T-cell (primary cell): ENCODE measurements around the gene CHTF18. TPM values are rescaled to one million over a fixed set of nuclear protein-coding genes. Genes with fewer than 3 reads are reported as not detected.
"Not testable (repeated sequence)": the region's sequence is repeated elsewhere in the genome, so short reads cannot be mapped to it uniquely, and the experiment has no call there.

ENCODE experiments used
- ATAC-seq, 4 experiments: fragments of 200-7000 bp in 3 of 4; fragments of 150-1000 bp in 1 of 4; cut with Tn5 transposase; replicated peaks in 1 of 4; 1 replicate in 3 of 4; 2 replicates in 1 of 4; pipeline ENCODE4 v1.10.0; 2021; ENCODE audit warnings: moderate library complexity in 3 of 4, mild to moderate bottlenecking in 2 of 4, moderate number of reproducible peaks in 1 of 4
- CTCF ChIA-PET, 2 donors: fragments of 300-600 bp; sonication (Branson Sonifier 250); formaldehyde crosslinking; loops; one replicate each; lab custom pipeline; 2022; ENCODE audit warnings: antibody characterized with exemption in 2 of 2; lab: Charles Lee
- POLR2A ChIA-PET, 2 donors: fragments of 300-600 bp; sonication (Branson Sonifier 250); formaldehyde crosslinking; loops; one replicate each; lab custom pipeline; 2022; ENCODE audit warnings: antibody characterized with exemption in 2 of 2; lab: Charles Lee
- DNase-seq, 35 experiments: peaks; one replicate each; pipeline versions ENCODE4 v3.0.0 to v3.0.0-alpha.2; 2013 to 2023
- H3K27ac ChIP-seq: one replicate; pipeline ENCODE4 v1.5.1; 2013; ENCODE audit warnings: low read length
- H3K27me3 ChIP-seq, 2 experiments: replicated peaks in 1 of 2; 1 replicate in 1 of 2; 2 replicates in 1 of 2; pipeline versions ENCODE4 v1.6.1 to v1.7.0; 2013; ENCODE audit warnings: low read length in 1 of 2, mixed read lengths in 1 of 2; ENCODE audit not compliant: control insufficient read depth in 2 of 2, insufficient read depth in 2 of 2; ENCODE audit errors: extremely low read depth in 1 of 2
- H3K36me3 ChIP-seq, 2 donors: 1 replicate in 1 of 2; 2 replicates in 1 of 2; pipeline versions ENCODE4 v1.6.1 to v1.7.0; 2013; ENCODE audit warnings: low read length in 1 of 2; ENCODE audit not compliant: control insufficient read depth in 2 of 2, insufficient read depth in 1 of 2; ENCODE audit errors: extremely low read depth in 1 of 2
- H3K4me1 ChIP-seq, 2 experiments: 1 replicate in 1 of 2; 2 replicates in 1 of 2; pipeline versions ENCODE4 v1.6.1 to v1.7.0; 2013; ENCODE audit warnings: low read length in 2 of 2, mixed read lengths in 1 of 2; ENCODE audit not compliant: insufficient read depth in 2 of 2, control insufficient read depth in 1 of 2; ENCODE audit errors: extremely low read depth in 1 of 2
- H3K4me3 ChIP-seq, 2 donors: 1 replicate in 1 of 2; 2 replicates in 1 of 2; pipeline versions ENCODE4 v1.5.1 to v1.7.0; 2013; ENCODE audit warnings: mild to moderate bottlenecking in 2 of 2, low read length in 1 of 2, moderate library complexity in 1 of 2; ENCODE audit not compliant: control insufficient read depth in 1 of 2; ENCODE audit errors: extremely low read depth in 1 of 2
- H3K9me3 ChIP-seq: 2 replicates; pipeline ENCODE4 v1.7.0; 2013
- H3K27ac Mint-ChIP-seq, 2 donors: one replicate each; pipeline ENCODE4 v1.8.0; 2020 to 2021; ENCODE audit warnings: mild to moderate bottlenecking in 2 of 2, mixed read lengths in 2 of 2
- H3K27me3 Mint-ChIP-seq, 2 donors: one replicate each; pipeline ENCODE4 v1.8.0; 2021 to 2022; ENCODE audit warnings: mixed read lengths in 2 of 2
- H3K36me3 Mint-ChIP-seq: one replicate; pipeline ENCODE4 v1.8.0; 2021; ENCODE audit warnings: mixed read lengths
- H3K4me1 Mint-ChIP-seq, 3 donors: one replicate each; pipeline ENCODE4 v1.8.0; 2020 to 2022; ENCODE audit warnings: mixed read lengths in 3 of 3, mild to moderate bottlenecking in 1 of 3
- H3K4me3 Mint-ChIP-seq, 3 donors: one replicate each; pipeline ENCODE4 v1.8.0; 2020 to 2022; ENCODE audit warnings: mild to moderate bottlenecking in 3 of 3, mixed read lengths in 3 of 3, moderate library complexity in 3 of 3
- H3K9me3 Mint-ChIP-seq, 3 donors: one replicate each; pipeline ENCODE4 v1.8.0; 2020 to 2022; ENCODE audit warnings: mixed read lengths in 3 of 3
- WGBS: methylation state at CpG from one replicate; pipeline ENCODE4 v1.1.5; 2013; ENCODE audit warnings: missing lambda C conversion rate; ENCODE audit not compliant: insufficient coverage; 5-methylcytosine and 5-hydroxymethylcytosine counted together
- total RNA-seq, 35 experiments: library from RNA in 6 of 35; stranded (reverse) in 6 of 35; fragments of 120-200 nt in 1 of 35; gene quantifications; one replicate each; pipeline versions ENCODE4 v1.2.1 to v1.2.4 and lab custom pipeline; 2013 to 2026

The CHTF18 gene
- total RNA-seq, 5 donors from 2014 or later (not counting 1 experiment from before 2014, with no cell fraction given), result 29.6 to 73.2 (median 49.5) TPM

DNA sequence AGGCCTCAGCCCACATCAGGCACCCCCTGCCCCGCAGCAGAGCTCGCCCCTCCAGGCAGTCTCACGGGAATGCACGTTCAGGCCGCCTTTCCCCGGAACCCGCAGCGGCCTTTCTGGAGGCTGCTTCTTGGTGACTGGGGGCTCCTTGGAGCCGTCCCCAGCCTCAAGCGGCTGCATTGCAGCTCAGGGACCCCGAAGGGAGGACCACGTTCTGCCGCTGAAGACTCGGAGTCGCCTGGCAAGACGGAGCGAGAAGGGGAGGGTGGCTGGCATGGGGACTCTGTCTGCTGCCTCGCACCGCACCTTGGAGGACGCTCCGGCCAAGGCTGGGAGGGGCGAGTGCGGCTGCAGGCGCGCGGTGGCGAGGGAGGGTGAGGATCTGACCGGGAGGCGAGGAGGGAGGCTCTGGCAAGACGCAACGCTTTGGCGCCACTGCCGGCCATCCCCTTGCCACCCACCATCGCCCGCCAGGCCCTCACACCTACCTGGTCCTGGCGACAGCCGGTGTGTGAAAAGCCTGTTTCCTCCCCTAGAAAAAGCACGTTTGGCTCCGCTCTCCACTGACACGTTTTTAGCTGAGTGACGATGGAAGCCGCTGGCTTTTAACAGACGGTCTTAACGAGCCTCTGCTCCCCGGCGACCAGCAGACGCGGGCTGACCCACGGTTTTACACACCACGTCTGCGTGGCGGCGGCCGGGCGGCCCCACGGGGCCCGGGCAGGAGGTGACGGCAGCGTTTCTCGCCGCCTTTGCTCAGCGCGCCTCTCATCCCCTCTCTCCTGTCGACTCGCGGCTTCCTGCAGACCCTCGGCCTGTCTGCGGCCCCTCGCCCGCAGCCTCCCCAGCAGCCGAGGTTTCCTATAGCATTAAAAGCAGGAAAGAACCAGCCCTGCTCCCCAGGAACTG lies 28.8 kb downstream of the CHTF18 start:
- no peaks in the 10 kb centered on the region for H3K36me3 ChIP-seq
- ChIA-PET CTCF (interaction anchor here in 1 of 2 donors (0.6 kb wide), 1 partner anchor 759 kb away, joined by 7 read pairs; no protein-coding TSS in a partner anchor), POLR2A (no interaction called here)
- no peak overlapping the region for H3K27ac ChIP-seq
- peaks cover 0 to 84% of the 10 kb centered on the region in 2 experiments for H3K27me3 ChIP-seq
- H3K9me3 ChIP-seq, result no peaks in the 10 kb centered on the region
- H3K4me1 ChIP-seq, result peaks cover 8 to 15% of the 10 kb centered on the region in 2 experiments
- Mint-ChIP-seq H3K4me1 (peaks cover 9 to 16% (median 16%) of the 10 kb centered on the region in 3 donors), H3K4me3 (no peak overlapping the region), H3K36me3 (peaks cover 3% of the 10 kb centered on the region), H3K27me3 (peaks cover 8 to 33% of the 10 kb centered on the region in 2 donors), H3K27ac (no peak overlapping the region), H3K9me3 (no peaks in the 10 kb centered on the region)
- DNase-seq, result no peak
- WGBS, result 65% methylated on average over 69 of the region's 71 CpGs
- H3K4me3 ChIP-seq, result peak overlapping the region in 1 of 2 donors; percentile 20
- no peak for ATAC-seq

DNA sequence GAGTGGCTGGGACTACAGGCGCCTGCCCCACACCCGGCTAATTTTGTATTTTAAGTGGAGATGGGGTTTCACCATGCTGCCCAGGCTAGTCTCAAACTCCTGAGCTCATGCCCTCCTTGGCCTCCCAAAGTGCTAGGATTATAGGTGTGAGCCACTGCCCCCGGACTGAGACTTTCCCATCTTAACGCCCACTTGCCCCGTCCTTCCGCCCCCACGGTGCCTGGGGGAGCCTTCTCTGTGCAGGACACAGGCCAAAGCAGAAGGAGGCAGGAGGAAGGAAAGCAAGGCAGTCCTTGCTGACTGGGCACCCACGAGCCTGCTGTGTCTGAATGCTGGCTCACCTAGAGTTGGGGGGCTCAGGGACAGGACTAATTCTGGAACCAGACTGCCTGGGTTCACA lies 29.7 kb downstream of the CHTF18 start:
- 82% methylated on average over 6 of the region's 8 CpGs for WGBS
- CTCF ChIA-PET, result no interaction called here
- Histone ChIP-seq H3K9me3 (no peaks in the 10 kb centered on the region), H3K27me3 (peaks cover 0 to 84% of the 10 kb centered on the region in 2 experiments), H3K36me3 (no peaks in the 10 kb centered on the region), H3K4me1 (peaks cover 8 to 15% of the 10 kb centered on the region in 2 experiments), H3K27ac (no peak overlapping the region), H3K4me3 (no peak overlapping the region)
- peaks cover 9 to 14% (median 13%) of the 10 kb centered on the region in 3 donors for H3K4me1 Mint-ChIP-seq
- H3K9me3 Mint-ChIP-seq, result no peaks in the 10 kb centered on the region
- POLR2A ChIA-PET, result no interaction called here
- peaks cover 3 to 30% of the 10 kb centered on the region in 2 donors for H3K27me3 Mint-ChIP-seq
- DNase-seq (no peak), ATAC-seq (no peak)
- H3K27ac Mint-ChIP-seq, result no peak overlapping the region
- H3K4me3 Mint-ChIP-seq, result no peak overlapping the region
- H3K36me3 Mint-ChIP-seq, result no peaks in the 10 kb centered on the region

DNA sequence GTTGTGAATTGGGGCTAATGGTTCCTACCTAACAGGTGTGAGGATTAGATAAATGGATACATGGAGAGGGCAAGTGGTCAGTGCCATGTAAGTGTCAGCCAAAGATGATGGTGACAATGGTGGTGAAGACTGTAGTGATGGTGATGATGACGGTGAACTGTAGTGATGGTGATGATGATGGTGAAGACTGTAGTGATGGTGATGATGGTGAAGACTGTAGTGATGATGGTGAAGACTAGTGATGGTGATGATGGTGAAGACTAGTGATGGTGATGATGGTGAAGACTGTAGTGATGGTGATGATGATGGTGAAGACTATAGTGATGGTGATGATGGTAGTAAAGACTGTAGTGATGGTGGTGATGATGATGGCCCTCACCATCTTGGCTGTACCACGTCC lies 30.2 kb downstream of the CHTF18 start:
- Mint-ChIP-seq H3K4me1 (peaks cover 9 to 14% (median 13%) of the 10 kb centered on the region in 3 donors), H3K36me3 (no peaks in the 10 kb centered on the region), H3K27ac (no peak overlapping the region), H3K27me3 (peaks cover 3 to 33% of the 10 kb centered on the region in 2 donors), H3K4me3 (no peak overlapping the region), H3K9me3 (no peaks in the 10 kb centered on the region)
- DNase-seq, result no peak
- ChIA-PET CTCF (no interaction called here), POLR2A (no interaction called here)
- Histone ChIP-seq H3K27me3 (peaks cover 0 to 85% of the 10 kb centered on the region in 2 experiments), H3K27ac (no peak overlapping the region), H3K36me3 (no peaks in the 10 kb centered on the region), H3K4me3 (no peak overlapping the region), H3K9me3 (no peaks in the 10 kb centered on the region), H3K4me1 (peaks cover 8 to 11% of the 10 kb centered on the region in 2 experiments)
- no peak for ATAC-seq
- WGBS, result 83% methylated on average over 1 of the region's 2 CpGs

DNA sequence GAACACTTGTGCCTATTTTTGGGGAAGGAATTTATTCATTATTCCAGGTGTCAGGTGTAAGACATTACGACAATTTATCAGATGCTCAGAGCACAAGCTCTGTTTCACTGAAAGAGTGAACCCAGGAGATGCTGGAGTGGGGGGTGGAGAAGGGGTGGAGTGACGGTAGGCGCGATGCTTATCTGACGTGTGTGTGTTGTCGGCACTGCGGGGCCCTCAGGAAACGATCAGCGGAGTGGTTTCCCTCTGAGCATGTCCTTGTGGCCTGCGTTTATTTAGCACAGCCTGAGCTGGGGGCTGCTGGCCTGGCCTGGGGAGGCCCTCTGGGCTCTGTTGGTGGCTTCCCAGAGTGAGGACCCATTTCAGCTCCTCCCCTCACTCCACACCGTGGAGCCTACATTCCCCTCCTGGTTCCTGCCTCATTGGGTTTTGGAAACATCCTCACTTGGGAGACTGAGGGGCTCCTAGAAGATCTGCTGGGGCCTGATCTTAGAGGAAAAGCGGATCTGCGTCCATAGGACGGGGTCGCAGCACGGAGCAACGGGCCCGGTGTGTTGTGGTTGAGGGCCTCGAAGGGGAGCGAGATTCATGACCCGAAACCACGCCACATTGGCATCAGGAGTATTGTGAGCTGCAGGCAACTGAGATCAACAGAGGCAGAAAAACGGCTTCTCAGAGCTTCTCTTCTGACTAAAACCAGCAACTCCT lies 31.1 kb downstream of the CHTF18 start:
- CTCF ChIA-PET, result interaction anchor here in 1 of 2 donors (0.6 kb wide), 1 partner anchor 229 kb away, joined by 9 read pairs; no protein-coding TSS in a partner anchor
- H3K36me3 Mint-ChIP-seq, result no peaks in the 10 kb centered on the region
- 8% methylated on average over 19 of the region's 23 CpGs for WGBS
- Histone ChIP-seq H3K4me3 (peak overlapping the region in 1 of 2 donors; percentile 11), H3K9me3 (no peaks in the 10 kb centered on the region), H3K4me1 (peaks cover 6 to 8% of the 10 kb centered on the region in 2 experiments), H3K36me3 (no peaks in the 10 kb centered on the region), H3K27me3 (peaks cover 0 to 84% of the 10 kb centered on the region in 2 experiments), H3K27ac (peak overlapping the region; percentile 4)
- DNase-seq (peak in 34 of 35 experiments; percentile 8 to 66 (median 38)), ATAC-seq (peak; percentile 45 to 98 (median 71))
- H3K4me1 Mint-ChIP-seq, result peaks cover 9 to 14% (median 11%) of the 10 kb centered on the region in 3 donors
- H3K4me3 Mint-ChIP-seq, result peak overlapping the region in 1 of 3 donors; percentile 48
- H3K27ac Mint-ChIP-seq, result peak overlapping the region; percentile 73 to 84
- POLR2A ChIA-PET, result interaction anchor here in 1 of 2 donors (0.6 kb wide), 1 partner anchor 15 kb away, joined by 3 read pairs; no protein-coding TSS in a partner anchor
- no peaks in the 10 kb centered on the region for H3K9me3 Mint-ChIP-seq
- H3K27me3 Mint-ChIP-seq, result peaks cover 3 to 29% of the 10 kb centered on the region in 2 donors

DNA sequence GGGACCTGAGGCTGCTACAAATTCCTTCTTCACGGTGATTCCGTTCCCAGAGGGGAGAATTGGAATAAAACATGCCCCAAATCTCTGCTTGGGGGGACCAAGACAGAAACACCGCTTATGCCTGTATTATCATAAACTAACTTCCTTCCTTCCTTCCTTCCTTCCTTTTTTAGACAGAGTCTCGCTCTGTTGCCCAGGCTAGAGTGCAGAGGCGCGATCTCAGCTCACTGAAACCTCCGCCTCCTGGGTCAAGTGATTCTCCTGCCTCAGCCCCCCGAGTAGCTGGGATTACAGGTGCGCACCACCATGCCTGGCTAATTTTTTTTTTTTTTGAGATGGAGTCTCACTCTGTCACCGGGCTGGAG lies 31.6 kb downstream of the CHTF18 start:
- ChIA-PET POLR2A (interaction anchor here in 1 of 2 donors (0.6 kb wide), 1 partner anchor 14 kb away, joined by 3 read pairs; no protein-coding TSS in a partner anchor), CTCF (interaction anchor here in 1 of 2 donors (0.6 kb wide), 1 partner anchor 228 kb away, joined by 9 read pairs; no protein-coding TSS in a partner anchor)
- not testable (repeated sequence) for H3K36me3 ChIP-seq, H3K9me3 ChIP-seq, H3K4me1 ChIP-seq, DNase-seq, H3K36me3 Mint-ChIP-seq, H3K4me3 ChIP-seq, H3K9me3 Mint-ChIP-seq, ATAC-seq
- H3K4me3 Mint-ChIP-seq, result peak overlapping the region in 1 of 3 donors; percentile 48
- Histone ChIP-seq H3K27me3 (peaks cover 0 to 84% of the 10 kb centered on the region in 2 experiments), H3K27ac (peak overlapping the region; percentile 4)
- H3K27ac Mint-ChIP-seq, result peak overlapping the region; percentile 73 to 84
- H3K4me1 Mint-ChIP-seq, result peaks cover 9 to 14% (median 11%) of the 10 kb centered on the region in 3 donors
- H3K27me3 Mint-ChIP-seq, result peaks cover 3 to 24% of the 10 kb centered on the region in 2 donors
- 29% methylated on average over 6 of the region's 10 CpGs for WGBS

DNA sequence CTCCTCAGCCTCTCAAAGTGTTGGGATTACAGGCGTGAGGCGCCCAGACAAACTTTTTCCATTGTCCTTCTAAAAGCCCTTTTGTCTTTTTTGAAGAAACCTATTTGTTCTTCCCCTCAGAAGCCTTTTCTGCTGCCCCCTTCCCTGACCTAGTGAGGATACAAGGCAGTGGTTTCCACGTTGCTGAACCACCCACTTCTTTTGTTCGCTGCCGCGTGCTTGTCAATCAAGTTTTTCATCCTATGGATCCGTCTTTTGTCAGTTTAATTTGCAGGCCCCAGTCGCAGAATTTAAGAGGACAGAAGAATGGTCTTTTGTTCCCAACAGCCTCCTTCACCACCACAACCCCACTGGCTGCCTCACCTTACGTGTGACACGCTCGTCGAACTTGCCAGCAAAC lies 32.3 kb downstream of the CHTF18 start:
- Histone ChIP-seq H3K4me3 (no peak overlapping the region), H3K36me3 (no peaks in the 10 kb centered on the region), H3K4me1 (peaks cover 6 to 8% of the 10 kb centered on the region in 2 experiments), H3K27me3 (peaks cover 0 to 80% of the 10 kb centered on the region in 2 experiments), H3K27ac (no peak overlapping the region), H3K9me3 (no peaks in the 10 kb centered on the region)
- peaks cover 9 to 14% (median 11%) of the 10 kb centered on the region in 3 donors for H3K4me1 Mint-ChIP-seq
- peaks cover 3 to 22% of the 10 kb centered on the region in 2 donors for H3K27me3 Mint-ChIP-seq
- H3K4me3 Mint-ChIP-seq, result no peak overlapping the region
- no peak for ATAC-seq
- no peaks in the 10 kb centered on the region for H3K36me3 Mint-ChIP-seq
- peak overlapping the region in 1 of 2 donors; percentile 48 for H3K27ac Mint-ChIP-seq
- no peaks in the 10 kb centered on the region for H3K9me3 Mint-ChIP-seq
- no peak for DNase-seq
- CTCF ChIA-PET, result no interaction called here
- WGBS, result 93% methylated on average over 6 of the region's 12 CpGs
- POLR2A ChIA-PET, result no interaction called here
